HG03095 (cell line): Measurements from ENCODE around the gene PRAC2.

Source experiments
- ATAC-seq: cut with Tn5 transposase; IDR thresholded peaks from one replicate; pipeline ENCODE4 v1.9.1; 2021; ENCODE audit warnings: moderate library complexity; ENCODE audit not compliant: unreplicated experiment

Gene PRAC2

DNA sequence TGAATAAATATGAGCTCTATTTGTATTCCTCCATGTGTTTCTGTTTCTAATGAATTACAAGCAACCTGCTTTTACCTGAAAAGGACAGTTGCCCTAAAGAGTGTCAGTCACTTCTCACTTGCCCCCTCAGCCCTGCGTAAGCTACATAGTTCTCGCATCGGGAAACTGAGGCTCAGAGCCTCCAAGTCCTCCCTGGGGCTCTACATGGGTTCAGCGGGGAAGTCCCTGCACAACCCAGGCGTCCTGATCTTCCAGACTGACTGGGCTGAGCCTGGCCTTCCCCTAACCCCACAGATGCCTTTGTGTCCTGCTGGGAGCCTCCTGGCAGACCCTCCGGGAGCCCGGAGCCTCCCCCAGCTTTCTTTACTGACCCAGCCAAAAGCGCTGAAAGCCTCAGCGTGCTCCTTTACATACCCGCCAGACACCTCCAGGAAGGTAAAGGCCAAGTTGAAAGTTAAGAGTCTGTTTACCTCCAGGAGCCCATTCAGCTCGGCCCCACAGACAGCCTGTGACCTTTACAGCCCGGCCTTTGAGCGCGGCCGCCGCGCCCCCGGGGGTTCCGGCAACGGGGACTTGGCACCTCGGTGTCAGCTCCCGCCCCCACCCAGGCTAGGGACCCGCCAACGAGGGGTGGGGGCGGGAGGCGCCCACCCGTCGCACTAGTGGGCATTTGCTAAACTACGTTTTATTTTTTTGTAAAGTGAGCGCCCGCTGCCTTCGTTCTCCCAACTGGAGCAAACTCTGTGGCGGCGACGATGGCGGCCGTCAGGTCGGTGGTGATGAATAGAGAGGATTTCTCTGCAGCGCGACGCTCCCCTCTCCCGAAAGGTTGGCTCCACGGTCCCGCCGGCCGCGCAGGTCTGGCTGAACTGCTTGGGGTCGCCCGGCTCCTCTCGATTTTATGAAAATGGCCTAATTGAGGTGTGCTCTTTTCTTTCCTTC lies 10.0 kb downstream of the PRAC2 start:
- no peak for ATAC-seq

DNA sequence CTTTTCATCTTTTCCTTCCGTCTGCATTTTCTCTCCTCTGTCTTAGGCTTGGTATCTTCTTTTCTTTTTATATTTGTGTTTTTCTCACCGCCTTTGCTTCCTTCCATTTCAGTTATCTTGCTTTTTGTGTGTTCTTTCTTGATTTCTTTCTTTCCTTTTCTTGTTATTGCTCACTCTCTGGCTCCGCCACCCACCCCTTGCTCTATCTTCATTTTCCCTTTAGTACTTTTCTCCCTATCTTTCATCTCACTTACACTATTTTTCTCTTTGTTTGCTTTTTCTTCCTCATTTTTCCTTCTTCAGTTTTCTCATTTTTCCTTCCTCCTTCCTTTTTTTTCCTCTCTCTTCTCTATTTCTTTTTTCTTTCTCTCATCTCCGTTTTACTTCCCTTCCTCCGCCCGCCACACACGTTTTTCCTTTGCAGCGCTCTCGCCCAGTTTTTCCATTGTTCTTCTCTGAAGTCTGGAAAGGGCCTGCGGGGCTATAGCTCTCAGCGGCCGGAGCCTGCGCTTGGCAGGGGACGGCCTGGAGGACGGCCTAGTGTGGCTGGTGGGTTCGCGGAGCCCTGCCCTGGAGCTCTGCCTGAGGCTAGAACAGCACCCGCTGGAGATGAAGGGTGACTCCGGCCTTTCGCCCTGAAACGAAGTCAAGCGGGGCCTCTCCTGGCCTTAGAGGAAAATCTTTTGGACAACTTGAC lies 10.8 kb downstream of the PRAC2 start:
- no peak for ATAC-seq

DNA sequence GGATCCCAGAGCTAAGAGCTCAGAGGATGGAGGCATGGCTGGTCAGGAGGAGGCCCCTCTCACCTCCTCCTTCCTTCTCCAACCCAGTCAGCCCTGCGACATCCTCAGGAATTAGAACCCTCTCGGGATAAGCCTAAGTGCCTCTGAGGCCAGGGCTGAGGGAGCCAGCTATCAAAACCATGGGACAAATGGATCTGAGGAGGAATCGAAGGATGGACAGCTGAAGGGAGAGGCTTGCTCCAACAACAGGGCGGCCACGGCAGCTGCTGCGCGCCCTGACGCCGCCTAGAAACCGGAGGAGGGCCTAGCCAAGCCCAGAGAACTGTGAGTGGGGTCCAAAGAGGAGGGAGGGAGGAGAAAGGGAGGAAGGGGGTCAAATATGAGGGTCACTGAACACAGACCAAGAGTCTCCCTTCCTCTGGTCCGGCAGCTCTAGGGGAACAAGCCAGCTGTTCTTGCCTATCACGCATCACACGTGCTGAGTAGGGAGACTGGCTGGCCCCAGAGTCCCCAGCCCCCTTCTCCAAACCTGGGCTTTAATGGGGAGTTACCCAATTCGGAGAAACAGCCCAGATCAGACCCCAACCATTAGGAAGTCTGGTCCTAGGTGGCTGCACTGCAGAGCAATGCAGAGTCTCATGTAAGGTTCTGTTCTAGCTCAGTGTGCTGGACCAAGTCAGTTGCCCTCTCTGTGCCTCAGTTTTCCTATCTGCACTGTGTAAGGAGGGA lies 11.5 kb downstream of the PRAC2 start:
- ATAC-seq, result no peak

DNA sequence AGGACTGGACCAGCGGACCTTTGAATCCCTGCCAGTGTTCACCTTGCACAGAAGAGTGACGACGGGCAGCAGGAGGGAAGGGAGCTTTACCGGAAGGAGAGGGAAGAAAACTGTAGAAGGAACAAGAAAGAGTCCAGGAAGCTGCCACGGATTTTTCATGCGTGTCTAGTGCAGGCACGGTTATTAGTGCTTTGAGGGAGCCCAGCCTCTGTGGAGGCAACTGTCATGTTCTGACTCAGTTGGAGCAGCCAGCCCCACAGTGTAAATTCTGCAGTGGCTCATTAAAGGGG lies 12.0 kb downstream of the PRAC2 start:
- no peak for ATAC-seq

DNA sequence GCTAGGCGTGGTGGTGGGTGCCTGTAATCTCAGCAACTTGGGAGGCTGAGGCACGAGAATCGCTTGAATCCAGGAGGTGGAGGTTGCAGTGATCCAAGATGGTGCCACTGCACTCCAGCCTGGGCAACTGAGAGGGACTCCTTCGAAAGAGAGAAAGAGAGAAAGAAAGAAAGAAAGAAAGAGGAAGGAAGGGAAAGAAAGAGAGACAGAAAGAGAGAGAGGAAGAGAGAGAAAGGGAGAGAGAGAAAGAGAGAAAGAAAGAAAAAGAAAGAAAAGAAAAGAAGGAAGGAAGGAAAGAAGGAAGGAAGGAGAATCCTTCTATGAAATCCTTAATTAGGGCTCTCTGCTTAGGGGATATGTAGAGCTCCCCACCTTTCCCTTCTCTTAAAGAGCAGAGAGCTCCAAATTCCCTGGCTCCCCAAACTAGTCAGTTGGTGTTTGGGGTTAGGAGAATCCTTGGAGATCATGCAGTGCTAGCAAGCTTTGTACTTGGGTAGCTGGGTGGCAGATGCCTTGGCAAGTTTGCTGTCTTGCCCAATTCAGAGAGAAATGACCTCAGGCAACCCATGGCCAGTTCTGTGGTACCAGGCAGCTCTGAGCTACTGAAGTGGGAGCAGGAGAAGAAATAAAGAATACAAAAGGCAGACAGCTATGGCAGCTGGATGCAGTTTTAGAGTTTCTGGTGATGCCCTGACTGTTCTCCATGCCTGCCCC lies 14.5 kb downstream of the PRAC2 start:
- no peak for ATAC-seq

DNA sequence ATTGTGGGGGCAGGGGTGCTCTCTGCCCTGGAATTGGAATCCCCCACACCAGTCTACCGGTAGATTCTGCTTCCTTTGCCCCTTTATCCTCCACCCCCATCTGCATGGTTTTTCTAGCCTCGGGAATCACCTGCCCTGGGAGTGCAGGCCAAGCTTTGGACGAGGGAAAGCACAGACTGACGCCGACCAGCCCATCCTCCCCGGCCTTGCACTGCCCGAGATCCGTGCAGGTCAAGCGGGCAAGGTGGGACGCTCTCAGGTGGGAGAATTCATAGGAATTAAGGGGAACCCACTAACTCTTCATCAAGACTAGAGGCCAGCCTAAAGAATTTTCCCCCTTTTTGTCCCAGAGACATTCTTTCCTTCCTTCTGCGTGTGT lies 15.4 kb downstream of the PRAC2 start:
- ATAC-seq, result no peak

DNA sequence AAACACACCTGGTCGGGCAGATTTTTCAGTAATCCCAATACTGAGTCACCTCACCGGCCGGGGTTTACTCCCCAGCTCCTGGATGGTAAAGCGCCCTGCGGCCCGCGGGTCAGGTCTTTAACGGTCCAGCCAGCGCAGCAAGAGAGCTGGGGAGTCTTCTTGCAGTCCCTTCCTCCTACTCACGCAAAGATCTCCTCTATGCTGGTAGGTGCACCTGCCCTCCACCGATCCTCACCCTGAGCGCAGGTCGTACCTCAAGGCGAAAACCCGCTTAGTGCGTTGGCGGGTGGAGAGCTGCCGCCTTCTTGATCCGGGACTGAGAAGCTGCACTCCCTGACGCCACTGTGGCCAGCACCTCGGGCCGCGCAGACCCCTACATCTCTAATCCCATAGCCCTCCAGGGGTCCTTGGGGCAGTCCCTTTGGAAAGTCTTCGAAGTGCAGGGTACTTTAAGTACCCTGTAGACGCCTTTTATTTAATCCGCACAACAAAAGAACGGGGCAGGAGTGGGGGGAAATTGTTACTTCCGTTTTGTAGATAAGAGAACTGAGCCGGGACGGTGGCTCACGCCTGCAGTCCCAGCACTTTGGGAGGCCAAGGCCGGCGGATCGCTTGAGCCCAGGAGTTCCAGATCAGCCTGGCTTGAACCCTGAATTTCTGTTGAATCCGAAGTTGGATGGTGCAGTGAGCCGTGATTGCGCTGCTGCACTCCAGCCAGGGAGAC lies 16.0 kb downstream of the PRAC2 start:
- ATAC-seq, result no peak

DNA sequence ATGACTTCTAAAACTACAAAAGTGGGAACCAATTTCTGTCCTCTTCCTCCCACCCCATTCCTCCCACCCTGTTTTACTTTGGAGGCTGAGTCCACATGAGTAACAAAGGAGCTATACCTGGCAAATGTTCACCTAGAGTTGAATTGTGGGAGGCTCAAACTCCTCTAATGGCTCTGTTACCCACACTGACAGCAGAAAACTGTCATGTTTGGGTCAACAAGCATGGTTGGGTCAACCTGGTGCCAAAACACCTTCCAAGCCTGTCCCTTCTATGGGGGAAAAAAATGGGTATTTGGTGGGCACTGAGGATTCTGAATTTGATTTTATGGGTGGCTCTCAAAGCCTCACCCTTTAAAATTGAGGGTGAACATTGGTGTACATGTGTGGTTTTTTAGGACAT lies 17.6 kb downstream of the PRAC2 start:
- no peak for ATAC-seq

DNA sequence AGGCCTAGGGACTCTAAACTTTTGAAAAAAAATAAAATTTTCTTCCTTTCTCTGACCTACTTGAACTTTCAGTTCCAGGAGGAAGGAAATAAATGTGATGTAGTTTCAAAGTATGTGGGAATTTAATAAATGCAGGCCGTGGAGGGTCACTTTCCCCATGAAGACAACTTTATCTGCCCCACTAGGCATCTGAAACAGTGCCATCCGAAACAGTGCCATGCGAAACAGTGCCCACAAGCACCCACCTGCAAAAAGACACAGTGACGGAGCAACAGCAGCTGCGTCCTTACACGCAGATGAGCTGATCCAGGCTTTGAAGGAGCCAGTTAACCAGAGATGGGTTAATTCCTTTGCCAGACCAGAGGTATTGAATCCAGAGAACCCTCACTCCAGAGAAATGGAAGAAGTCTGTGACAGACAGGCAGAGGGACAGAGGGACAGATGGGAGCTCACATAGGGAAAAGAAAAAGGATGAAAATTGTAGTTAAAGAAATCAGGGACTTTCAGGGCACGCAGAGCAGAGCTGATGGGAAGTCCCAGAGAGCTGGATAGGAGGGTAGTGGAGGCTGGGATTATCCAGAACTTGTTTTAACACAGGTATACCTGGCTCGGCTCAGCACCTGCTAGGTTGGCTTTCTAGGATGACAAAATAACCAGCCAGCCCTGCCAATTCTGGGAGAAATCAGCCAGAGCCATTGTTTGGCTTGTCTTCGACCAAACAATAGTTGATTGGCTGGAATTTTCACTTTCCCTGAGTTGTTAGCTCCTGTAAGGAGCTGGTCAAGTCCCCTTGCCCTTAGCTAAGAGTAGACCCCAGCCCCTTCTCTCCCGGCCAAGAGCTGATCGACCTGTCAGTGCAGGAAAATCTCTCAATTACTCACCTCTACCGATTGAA lies 22.6 kb downstream of the PRAC2 start:
- no peak for ATAC-seq

DNA sequence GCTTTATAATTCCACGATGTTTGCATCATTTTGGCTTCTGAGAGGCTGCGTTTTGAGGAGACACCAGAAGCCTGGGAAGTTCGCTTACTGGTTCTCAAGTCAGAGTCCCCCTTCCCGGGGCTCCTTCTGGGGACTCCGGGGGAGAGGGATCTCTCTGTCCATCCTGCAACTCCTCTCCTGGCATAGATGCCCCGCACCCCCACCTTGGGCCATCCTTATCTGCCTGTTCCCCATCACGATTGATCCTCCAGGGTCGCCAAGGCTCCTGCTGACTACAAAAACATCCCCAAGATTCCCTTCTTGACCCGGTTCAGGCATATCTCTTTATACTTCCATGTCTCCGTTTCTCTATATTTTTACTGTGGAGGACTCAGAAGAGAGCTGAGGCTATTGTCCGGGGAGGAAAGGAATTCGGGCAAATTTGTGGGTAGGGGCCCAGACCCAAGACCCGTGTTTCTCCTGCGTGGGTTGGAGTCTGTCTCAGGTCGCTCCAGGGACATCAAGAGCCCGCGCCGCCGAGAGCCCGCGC lies 24.0 kb downstream of the PRAC2 start:
- no peak for ATAC-seq

DNA sequence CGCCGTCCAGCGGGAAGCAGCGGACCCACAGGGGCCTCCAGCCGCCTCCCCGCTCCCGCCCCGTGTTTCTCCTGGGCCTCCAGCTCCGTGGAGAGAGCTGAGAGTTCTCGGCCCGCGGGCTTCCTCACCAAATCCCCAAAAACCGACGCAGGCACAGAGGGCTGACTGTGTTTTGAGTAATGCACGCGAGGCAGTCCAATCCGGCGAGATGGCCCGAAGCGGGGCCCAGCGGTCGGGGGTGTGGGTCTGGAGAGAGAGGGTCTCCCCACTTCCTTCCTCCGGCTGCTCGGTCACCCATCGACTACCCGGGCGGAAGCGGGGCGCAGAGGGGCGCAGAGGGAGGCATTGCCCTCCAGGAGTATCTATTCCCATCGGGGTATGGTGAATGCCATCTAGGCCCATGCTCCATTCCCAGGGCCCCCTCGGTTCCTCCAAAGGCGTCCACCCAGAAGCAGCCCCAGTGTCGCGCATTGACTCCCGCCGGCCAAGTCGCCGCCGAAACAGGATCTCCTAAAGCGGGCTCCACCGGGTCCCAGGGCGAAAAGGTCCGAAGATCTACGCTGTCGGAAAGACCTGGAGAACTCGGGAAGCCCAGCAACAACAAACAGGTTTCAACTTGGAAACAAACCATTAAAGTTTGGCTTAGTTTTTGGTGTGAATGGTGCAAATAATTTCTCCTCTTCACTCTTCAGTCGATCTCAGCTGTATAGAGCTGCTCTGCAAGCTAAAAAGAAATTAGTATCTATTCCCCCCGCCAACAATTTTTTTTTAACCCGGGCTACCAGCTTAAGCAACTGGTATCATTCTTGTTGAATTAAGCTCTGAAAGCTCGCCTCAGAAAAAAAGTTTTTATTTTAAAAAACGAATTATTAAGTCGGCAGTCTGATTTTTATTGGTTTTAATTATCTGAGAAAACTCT lies 24.7 kb downstream of the PRAC2 start:
- no peak for ATAC-seq

DNA sequence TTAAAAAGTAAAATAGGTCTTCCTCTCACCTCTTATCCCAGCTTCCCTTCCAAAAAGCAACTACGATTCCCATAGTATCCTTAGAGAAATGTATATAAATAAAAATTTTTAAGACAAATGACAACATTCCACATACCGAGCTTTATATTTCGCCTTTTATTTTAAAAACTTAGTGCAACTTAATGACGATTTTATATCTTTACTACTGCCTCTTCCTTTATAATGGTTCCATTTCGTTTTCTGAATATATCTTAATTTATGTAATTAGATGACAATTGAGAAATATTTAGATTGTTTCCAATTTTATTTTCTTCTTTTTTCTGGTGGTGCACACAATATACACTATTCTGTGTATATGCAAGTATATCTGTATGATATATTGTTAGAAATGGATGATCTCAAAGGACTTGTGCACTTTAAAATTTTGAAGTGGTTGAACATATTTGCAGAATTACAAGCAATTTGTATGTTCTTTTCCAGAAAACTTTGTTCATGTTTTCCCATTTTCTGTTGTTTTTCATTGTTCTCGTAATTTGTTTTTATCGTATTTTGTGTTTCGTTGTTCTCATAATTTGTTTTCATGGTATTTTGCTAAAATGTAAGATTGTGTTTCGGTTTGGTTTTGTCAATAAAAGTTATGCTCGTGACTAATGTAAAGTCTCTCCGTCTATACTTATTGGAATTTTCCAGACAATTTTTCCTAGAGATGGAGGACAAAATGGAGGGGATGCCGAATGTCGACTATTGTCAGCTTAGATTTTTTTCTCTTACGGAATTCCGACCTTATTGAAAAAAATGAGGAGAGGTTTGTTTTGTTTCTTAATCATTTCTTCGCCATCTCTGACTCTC lies 26.0 kb downstream of the PRAC2 start:
- no peak for ATAC-seq

DNA sequence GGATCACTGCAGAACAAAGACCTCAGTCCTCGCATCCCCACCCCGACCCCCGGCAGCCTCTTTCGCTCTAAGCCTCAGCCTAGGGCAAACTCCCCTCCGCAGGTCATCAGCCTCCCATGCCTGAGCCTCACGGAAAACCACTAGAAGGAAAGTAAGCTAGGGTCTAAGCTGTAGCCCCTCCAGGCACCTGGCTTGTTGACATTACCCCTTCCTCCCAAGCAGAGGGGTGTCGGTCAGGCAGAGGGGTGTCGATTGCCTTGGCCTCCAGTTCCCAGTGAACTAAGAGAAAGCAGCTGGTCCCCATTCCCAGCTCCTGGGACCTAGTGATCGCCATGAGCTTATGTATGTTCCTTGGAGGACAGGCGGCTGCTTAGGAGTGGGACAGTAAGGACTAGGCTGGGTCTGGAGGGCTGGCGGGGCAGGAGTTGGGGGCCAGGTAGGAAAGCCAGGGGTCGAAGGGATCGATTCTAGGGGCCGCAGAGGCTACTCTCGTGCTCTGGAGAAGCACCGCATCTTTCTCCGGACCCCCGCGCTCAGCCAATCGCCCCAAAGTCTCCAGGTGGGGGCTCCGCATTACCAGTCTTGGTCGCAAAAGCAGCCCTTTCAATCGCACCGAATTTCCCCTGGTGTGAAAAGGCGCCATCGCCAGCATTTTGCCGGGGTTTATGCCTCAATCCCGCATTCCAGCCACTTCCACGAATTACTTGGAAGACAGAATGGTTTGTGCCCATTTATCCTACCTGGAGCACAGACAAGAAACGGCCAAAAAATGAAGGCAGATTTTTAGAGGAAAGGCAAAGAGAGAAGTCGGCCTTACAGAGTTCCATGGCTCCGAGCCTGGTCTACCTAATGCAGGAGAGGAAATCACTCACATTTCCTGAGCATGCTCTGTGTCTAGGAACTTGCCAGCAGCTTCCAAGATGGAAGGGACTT lies 26.9 kb downstream of the PRAC2 start:
- no peak for ATAC-seq

DNA sequence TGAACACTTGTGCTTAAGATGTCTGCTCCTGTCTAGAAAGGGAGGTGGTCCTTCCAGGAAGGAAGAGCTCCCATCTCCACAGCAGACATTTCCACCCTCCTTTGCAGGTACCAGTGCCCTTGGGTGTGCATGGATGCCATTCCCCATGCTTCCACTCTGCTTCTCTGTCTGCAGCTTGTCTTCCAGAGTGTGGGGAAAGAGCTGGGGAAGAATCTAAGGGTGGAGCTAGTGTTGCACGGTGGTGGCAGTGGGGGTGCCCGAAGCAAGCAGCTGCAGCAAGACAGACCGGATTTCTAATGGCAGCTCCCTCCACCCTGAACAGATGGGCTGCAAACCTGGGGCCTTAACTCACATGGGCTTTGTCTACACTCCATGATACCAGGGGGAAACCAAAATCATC lies 28.2 kb downstream of the PRAC2 start:
- no peak for ATAC-seq

DNA sequence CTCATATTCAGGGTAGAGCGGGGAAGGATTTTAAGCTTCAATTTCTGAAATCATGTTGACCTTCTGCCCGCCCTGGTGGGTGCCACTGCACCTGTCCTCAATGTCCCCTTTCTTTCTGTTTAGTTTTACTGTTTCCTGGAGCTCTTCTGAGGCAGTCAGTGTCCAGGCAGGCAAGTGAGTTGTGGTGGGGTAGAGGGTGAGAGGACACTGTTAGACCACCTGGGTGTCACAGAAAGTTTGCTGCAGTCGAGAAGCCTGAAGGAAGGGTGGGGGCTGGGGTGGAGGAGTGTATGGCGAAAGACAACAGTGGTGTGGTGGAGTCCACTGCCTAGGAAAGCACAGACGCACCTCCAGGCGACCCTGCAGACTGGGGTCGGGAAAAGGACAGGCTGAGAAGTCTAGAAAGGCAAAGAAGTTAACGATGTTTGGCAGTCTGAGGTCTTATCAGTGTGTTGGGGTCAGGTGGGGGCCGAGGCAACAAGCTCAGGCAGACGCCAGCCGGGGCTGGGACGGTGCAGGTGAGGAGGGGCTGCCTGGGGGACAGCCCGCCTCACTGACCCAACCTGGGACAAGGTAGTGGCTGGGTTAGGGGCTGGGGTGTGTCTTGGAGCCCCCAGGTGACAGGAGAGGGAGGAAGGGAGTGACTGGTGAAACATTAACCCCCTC lies 28.9 kb downstream of the PRAC2 start:
- ATAC-seq, result no peak
